ENCODE data around the gene RNF11.
"Not testable (repeated sequence)": the region's sequence is repeated elsewhere in the genome, so short reads cannot be mapped to it uniquely, and the experiment has no call there.

Gene RNF11

GRCh38 chr1:51230501-51231078, 5.5 kb upstream of the RNF11 start:
- no peak for DNase-seq

GRCh38 chr1:51231120-51231519, 5.0 kb upstream of the RNF11 start:
- no peak for DNase-seq

- DNase-seq: no peak
These were observed 4.2 kb upstream of the RNF11 start for GRCh38 chr1:51231896-51232295.

GRCh38 chr1:51234236-51234635, 1.8 kb upstream of the RNF11 start:
- not testable (repeated sequence) for DNase-seq

GRCh38 chr1:51234721-51235425, 1.2 kb upstream of the RNF11 start:
- peak; percentile 52 for DNase-seq

- peak; percentile 77 for DNase-seq
These were observed 668 bp downstream of the RNF11 start for GRCh38 chr1:51236531-51237350.

GRCh38 chr1:51237351-51238033, 1.4 kb downstream of the RNF11 start:
- DNase-seq: no peak

- no peak for DNase-seq
These were observed 1.9 kb downstream of the RNF11 start for GRCh38 chr1:51238034-51238403.

GRCh38 chr1:51240084-51240483, 4.0 kb downstream of the RNF11 start:
- DNase-seq: no peak

- DNase-seq: no peak
These were observed 5.0 kb downstream of the RNF11 start for GRCh38 chr1:51241119-51241518.

- DNase-seq: no peak
These were observed 6.5 kb downstream of the RNF11 start for GRCh38 chr1:51242546-51242945.

- no peak for DNase-seq
These were observed 10.9 kb downstream of the RNF11 start for GRCh38 chr1:51247022-51247421.

- no peak for DNase-seq
These were observed 11.4 kb downstream of the RNF11 start for GRCh38 chr1:51247499-51247898.

- DNase-seq: no peak
These were observed 13.4 kb downstream of the RNF11 start for GRCh38 chr1:51249445-51249844.

- not testable (repeated sequence) for DNase-seq
These were observed 14.7 kb downstream of the RNF11 start for GRCh38 chr1:51250729-51251128.

- not testable (repeated sequence) for DNase-seq
These were observed 15.1 kb downstream of the RNF11 start for GRCh38 chr1:51251165-51251564.

GRCh38 chr1:51252366-51252765, 16.3 kb downstream of the RNF11 start:
- no peak for DNase-seq

GRCh38 chr1:51253691-51254090, 17.6 kb downstream of the RNF11 start:
- DNase-seq: no peak

- DNase-seq: no peak
These were observed 19.3 kb downstream of the RNF11 start for GRCh38 chr1:51255331-51255730.

GRCh38 chr1:51263147-51263877, 27.2 kb downstream of the RNF11 start:
- DNase-seq: no peak

GRCh38 chr1:51264451-51264850, 28.4 kb downstream of the RNF11 start:
- DNase-seq: no peak

- no peak for DNase-seq
These were observed 29.5 kb downstream of the RNF11 start for GRCh38 chr1:51265618-51266017.

GRCh38 chr1:51266181-51266580, 30.1 kb downstream of the RNF11 start:
- DNase-seq: no peak

Measured in right forelimb (tissue), 1 donor.